ENCODE measurements around the gene MDH2.

MDH2 gene

DNA sequence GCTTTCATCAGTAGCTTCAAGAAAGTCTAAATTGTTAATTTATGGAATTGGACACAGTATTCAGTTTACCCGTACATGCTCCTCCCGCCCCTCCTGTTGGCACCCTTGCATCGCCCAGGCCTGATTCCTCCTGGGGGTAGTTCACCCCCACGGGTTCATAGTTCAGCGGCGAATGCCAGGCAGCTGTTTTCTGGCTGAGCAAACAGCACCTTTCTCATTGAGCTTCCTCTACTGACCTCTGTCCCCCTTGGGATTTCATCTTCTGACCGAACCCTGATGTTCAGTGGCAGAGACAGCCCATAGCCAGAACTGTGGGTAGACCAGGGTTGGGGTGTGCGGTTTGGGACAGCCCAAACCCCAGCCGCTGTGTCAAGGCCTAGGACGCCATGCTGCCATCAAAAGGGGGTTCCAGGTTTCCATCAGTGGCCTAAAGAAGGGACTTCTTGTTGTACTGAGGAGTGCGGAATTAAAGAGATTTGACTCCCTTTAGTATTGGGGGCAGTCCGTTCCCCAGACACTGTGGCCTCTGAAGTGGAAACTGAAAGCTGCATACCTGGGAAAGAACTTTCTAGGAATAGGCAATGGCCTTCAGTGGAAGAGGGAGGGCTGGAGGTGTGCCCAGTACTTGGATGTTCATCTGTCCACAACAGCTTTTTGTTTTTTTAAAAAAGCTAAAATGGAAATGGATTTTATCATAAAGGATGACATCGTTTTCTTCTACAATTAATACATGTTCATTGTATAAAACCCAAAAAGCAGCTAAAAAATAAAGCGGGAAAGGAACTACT is 19.0 kb downstream of the MDH2 start:
- DNase-seq (ENCODE audit: low spot score): peak; percentile 5
- TF ChIP-seq CTCF (IDR thresholded peaks at IDR 0.05; ENCODE audit: extremely low read depth, missing control alignments): no peak

DNA sequence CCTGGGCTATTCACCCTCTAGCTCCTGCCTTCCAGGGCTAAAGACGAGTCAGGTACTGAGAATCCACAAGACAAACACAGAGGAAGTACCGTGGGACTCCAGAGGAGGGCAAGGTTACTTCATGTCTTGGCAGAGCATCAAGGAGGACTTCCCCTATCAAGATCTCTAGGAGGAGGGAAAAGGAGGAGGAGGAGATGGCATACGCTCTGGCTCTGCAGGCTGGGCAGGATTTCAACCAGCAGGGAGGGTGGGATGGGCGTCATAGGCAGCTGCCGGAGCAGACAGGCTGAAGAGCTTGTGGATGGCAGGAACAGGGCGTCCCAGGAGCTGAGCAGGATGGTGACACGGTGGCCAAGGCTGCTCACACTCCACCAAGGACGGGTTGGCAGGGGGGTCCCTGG is 21.3 kb downstream of the MDH2 start:
- peak; percentile 15 for DNase-seq (ENCODE audit: low spot score)
- TF ChIP-seq CTCF (IDR thresholded peaks at IDR 0.05; ENCODE audit: extremely low read depth, missing control alignments): no peak

DNA sequence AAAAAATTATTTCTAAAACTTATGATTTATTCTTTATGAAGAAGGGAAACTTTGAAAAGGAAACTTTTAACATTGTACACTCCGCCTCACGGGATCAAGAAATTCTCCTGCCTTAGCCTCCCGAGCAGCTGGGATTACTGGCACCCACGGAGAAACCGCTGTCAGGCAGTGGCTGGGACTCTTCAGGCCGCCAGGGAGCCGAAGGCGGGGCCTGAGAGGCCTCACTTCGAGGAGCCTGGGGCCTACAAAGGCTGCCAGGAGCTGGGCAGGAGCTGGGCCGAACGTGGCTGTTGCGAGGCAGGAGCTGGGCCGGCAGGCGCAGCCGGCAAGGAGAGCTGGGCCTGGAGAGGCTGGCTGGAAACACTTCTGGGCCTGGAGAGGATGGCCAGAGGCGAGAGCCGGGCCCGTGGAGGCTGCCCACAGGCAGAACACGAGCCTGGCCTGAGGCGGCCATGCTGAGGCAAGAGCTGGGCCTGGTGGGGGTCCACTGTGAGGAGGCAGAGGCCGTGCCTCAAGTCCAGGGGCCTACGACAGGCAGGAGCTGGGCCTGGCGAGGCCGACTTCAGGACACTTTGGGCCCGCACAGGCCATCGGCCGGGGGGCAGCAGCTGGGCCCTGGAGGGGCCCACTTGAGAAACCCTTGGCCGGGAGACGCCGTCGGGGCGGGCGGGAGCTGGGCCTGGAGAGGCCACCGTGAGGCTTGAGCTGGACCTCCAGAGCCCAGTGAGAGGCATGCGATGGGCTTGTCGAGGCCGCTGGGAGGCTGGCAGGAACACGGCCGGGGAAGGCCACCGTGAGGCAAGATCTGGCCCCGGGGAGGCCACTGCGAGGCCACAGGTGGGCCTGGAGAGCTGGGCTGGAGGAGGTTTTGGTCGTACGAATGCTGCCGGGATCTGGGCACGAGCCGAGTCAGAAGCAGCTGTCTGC is 23.7 kb downstream of the MDH2 start:
- DNase-seq (ENCODE audit: low spot score): no peak
- no peak for TF ChIP-seq CTCF (IDR thresholded peaks at IDR 0.05; ENCODE audit: extremely low read depth, missing control alignments)

DNA sequence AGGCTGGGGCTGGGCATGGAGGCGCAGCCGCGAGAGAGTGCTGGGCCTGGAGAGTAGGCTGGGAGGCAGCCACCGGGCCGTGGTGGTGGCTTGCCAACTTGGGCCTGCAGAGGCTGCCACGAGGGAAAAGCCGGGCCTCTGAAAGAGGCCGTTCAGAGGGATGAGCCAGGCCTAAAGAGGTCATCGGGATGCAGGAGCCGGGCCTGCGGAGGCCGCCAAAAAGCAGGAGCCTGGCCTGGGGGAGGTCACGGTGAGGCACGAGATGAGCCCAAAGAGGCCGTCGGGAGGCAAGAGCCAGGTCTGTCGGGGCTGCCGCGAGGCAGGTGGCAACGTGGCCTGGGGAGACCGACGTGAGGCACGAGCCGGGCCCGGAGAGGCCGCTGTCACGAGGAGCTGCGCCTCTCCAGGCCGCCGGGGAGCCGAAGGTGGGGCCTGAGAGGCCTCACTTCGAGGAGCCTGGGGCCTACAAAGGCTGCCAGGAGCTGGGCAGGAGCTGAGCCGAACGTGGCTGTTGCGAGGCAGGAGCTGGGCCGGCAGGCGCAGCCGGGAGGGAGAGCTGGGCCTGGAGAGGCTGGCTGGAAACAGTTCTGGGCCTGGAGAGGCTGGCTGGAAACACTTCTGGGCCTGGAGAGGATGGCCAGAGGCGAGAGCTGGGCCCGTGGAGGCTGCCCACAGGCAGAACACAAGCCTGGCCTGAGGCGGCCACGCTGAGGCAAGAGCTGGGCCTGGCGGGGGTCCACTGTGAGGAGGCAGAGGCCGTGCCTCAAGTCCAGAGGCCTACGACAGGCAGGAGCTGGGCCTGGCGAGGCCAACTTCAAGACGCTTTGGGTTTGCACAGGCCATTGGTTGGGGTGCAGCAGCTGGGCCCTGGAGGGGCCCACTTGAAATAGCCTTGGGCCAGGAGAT is 24.6 kb downstream of the MDH2 start:
- no peak for DNase-seq (ENCODE audit: low spot score)

DNA sequence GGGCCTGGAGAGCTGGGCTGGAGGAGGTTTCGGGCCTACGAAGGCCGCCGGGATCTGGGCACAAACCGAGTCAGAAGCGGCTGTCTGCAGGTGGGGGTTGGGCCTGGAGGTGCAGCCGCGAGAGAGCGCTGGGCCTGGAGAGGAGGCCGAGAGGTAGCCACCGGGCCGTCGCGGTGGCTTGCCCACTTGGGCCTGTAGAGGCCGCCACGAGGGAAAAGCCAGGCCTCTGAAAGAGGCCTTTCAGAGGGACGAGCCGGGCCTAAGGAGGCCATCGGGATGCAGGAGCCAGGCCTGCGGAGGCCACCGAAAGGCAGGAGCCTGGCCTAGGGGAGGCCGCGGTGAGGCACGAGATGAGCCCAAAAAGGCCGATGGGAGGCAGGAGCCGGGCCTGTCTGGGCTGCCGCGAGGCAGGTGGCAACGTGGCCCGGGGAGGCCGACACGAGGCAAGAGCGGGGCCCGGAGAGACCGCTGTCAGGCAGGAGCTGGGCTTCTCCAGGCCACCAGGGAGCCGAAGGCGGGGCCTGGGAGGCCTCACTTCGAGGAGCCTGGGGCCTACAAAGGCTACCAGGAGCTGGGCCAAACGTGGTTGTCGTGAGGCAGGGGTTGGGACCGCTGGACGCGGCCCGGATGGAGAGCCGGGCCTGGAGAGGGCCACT is 25.6 kb downstream of the MDH2 start:
- TF ChIP-seq CTCF (IDR thresholded peaks at IDR 0.05; ENCODE audit: extremely low read depth, missing control alignments): no peak
- peak; percentile 8 for DNase-seq (ENCODE audit: low spot score)

More for the DNA sequence above, 24.6 kb downstream of the MDH2 start:
- no peak for TF ChIP-seq CTCF (IDR thresholded peaks at IDR 0.05; ENCODE audit: extremely low read depth, missing control alignments)

GRCh38 chr7:76074306-76074971 is 26.5 kb downstream of the MDH2 start:
- TF ChIP-seq CTCF (IDR thresholded peaks at IDR 0.05; ENCODE audit: extremely low read depth, missing control alignments): no peak
- DNase-seq (ENCODE audit: low spot score): no peak
